Right renal pelvis (tissue), 4 donors: Measurements from ENCODE around the gene R3HDML. TPM values are rescaled to one million over a fixed set of nuclear protein-coding genes. Genes with fewer than 3 reads are reported as not detected.

Experiments used
- DNase-seq, 4 donors: peaks; one replicate each; pipeline ENCODE4 v3.0.0-alpha.2; 2013; ENCODE audit warnings: low read depth in 4 of 4, low spot score in 3 of 4, missing footprints in 1 of 4
- polyA plus RNA-seq, 4 donors: library from polyadenylated mRNA; unstranded; fragments of 120-200 nt; gene quantifications; one replicate each; pipeline ENCODE4 v1.2.1, GENCODE V29; 2013; ENCODE audit not compliant: insufficient read length in 4 of 4

Gene R3HDML
- polyA plus RNA-seq, 4 donors, result 0.15 to 0.46 (median 0.25) TPM

GRCh38 chr20:44396369-44397130 lies 59.7 kb downstream of the R3HDML start:
- no peak for DNase-seq

DNA sequence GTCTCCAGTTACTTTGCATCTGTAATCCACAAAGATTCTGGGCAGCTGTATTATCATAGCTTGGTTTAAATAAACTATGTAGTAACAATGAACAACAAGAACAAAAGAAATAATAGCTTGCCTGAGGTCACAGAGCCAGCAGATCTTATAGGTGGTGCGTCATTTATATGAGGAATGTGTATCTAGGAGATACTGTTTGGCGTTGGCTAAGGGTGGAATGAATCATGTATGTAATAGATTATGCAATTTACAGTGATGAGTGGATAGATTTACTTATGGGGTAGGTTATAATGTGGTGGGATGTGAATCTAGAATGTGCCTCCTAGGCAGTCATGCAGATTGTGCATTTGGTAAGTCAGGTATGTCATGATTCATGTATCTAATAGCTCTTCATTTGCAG lies 61.5 kb downstream of the R3HDML start:
- DNase-seq, result no peak

DNA sequence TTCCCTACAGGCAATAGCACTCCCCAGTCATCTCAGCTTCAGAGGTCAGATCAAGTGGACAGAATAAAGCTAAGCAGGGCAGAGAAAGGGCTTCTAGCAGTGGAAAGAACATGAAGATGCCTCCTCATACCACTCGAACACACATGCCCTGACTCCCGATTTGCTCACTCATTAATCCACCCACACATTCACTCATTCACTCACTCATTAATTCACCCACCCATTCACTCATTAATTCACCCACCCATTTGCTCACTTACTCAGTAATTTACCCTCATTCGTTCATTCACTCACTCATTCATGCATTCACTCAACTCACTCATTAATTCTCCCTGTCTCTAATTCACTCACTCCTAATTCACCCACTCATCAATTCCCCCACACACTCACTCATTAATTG lies 62.6 kb downstream of the R3HDML start:
- DNase-seq, result no peak

DNA sequence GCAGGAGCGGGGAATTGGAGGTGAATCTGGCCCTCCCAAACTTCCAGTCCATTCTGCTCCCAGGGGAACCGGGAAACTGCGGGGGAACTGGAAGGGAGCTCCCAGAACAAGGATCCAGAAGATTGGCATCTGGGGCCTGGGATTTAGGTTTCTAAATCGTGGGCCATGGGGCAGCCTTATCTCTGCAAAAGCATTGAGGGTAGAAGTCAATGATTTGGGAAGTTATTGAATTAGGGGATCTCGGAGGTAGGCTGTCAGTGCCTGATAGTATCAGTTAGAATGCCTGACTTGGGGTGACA lies 63.8 kb downstream of the R3HDML start:
- DNase-seq, result no peak

Other genes with a start within 250 kb of the R3HDML start
- 1 to 10 TPM; 1.3 to 2.1 (median 1.4) TPM for gene JPH2, start 149.9 kb upstream of the R3HDML start, polyA plus RNA-seq
- gene OSER1, start 126.3 kb upstream of the R3HDML start, polyA plus RNA-seq, result 10 to 100 TPM; 45.4 to 52.7 (median 51.3) TPM
- gene GDAP1L1, start 89.7 kb upstream of the R3HDML start, polyA plus RNA-seq, result under 1 TPM in 3 of 4 donors, not detected in 1; 0.22 to 0.49 (median 0.33) TPM
- gene FITM2, start 25.8 kb upstream of the R3HDML start, polyA plus RNA-seq, result 1 to 10 TPM; 8.3 to 9.1 (median 8.7) TPM
- 10 to 100 TPM; 42.5 to 54.4 (median 49.6) TPM for gene HNF4A, start 18.7 kb downstream of the R3HDML start, polyA plus RNA-seq
- gene TTPAL, start 138.8 kb downstream of the R3HDML start, polyA plus RNA-seq, result 10 to 100 TPM; 12.5 to 14.1 (median 13.0) TPM
- gene SERINC3, start 185.0 kb downstream of the R3HDML start, polyA plus RNA-seq, result 10 to 100 TPM; 66.1 to 82.0 (median 77.4) TPM
- gene PKIG, start 245.5 kb downstream of the R3HDML start, polyA plus RNA-seq, result 10 to 100 TPM; 61.2 to 73.4 (median 68.2) TPM